PC-3 (cell line): ENCODE data around the gene ARL14EPL. TPM values are rescaled to one million over a fixed set of nuclear protein-coding genes. Genes with fewer than 3 reads are reported as not detected.

Source experiments
- ATAC-seq: fragments of 200-7000 bp; cut with Tn5 transposase; 2 replicates; pipeline ENCODE4 v1.9.1; 2020; ENCODE audit warnings: mild to moderate bottlenecking, moderate library complexity
- BruUV-seq: library from RNA; stranded (reverse); fragments of 400-500 nt; replicated peaks from 2 replicates; lab custom pipeline; 2021; lab: Mats Ljungman, UMichigan
- CTCF ChIA-PET: fragments of 300-600 bp; sonication (Branson Sonifier 250); formaldehyde crosslinking; loops from one replicate; lab custom pipeline; 2022; ENCODE audit warnings: antibody characterized with exemption; lab: Charles Lee
- POLR2A ChIA-PET: fragments of 300-600 bp; sonication (Branson Sonifier 250); formaldehyde crosslinking; loops from one replicate; lab custom pipeline; 2022; ENCODE audit warnings: antibody characterized with exemption; ENCODE audit not compliant: unreplicated experiment; lab: Charles Lee
- DNase-seq: peaks from one replicate; pipeline ENCODE4 v3.0.0-alpha.2; 2015
- H2AFZ ChIP-seq: fragments of 300-600 bp; sonication (generic); 2 replicates; pipeline ENCODE4 v1.6.0; 2016; ENCODE audit warnings: antibody characterized with exemption, low read length
- H3F3A ChIP-seq: fragments of 300-600 bp; sonication (generic); one replicate; pipeline ENCODE4 v1.6.0; 2017; ENCODE audit warnings: antibody characterized with exemption, low read length, control low read depth, mild to moderate bottlenecking; ENCODE audit not compliant: unreplicated experiment
- H3K27ac ChIP-seq: fragments of 300-600 bp; sonication (generic); 2 replicates; pipeline ENCODE4 v1.5.1; 2016; ENCODE audit warnings: mild to moderate bottlenecking, low read length
- H3K27me3 ChIP-seq: fragments of 300-600 bp; sonication (generic); 2 replicates; pipeline ENCODE4 v1.6.1; 2016; ENCODE audit warnings: low read length, mixed read lengths
- H3K36me3 ChIP-seq: fragments of 300-600 bp; sonication (generic); 2 replicates; pipeline ENCODE4 v1.6.1; 2016; ENCODE audit warnings: low read depth, mixed run types, low read length, mixed read lengths
- H3K4me1 ChIP-seq: fragments of 300-600 bp; sonication (generic); 2 replicates; pipeline ENCODE4 v1.5.1; 2016; ENCODE audit warnings: low read length; ENCODE audit not compliant: insufficient read depth
- H3K4me2 ChIP-seq: fragments of 300-600 bp; sonication (generic); 2 replicates; pipeline ENCODE4 v1.6.0; 2016; ENCODE audit warnings: low read length
- H3K4me3 ChIP-seq: fragments of 300-600 bp; sonication (generic); 2 replicates; pipeline ENCODE4 v1.5.1; 2016; ENCODE audit warnings: mild to moderate bottlenecking, low read length, mixed read lengths
- H3K79me2 ChIP-seq: fragments of 300-600 bp; sonication (generic); 2 replicates; pipeline ENCODE4 v1.6.1; 2017; ENCODE audit warnings: low read length, mixed read lengths
- H3K9ac ChIP-seq: fragments of 300-600 bp; sonication (generic); 2 replicates; pipeline ENCODE4 v1.6.0; 2016; ENCODE audit warnings: mild to moderate bottlenecking, low read length
- H3K9me2 ChIP-seq: fragments of 300-600 bp; sonication (generic); replicated peaks from 2 replicates; pipeline ENCODE4 v1.6.1; 2016; ENCODE audit warnings: mixed run types, low read length, mixed read lengths
- H3K9me3 ChIP-seq: fragments of 300-600 bp; sonication (generic); 2 replicates; pipeline ENCODE4 v1.6.1; 2016; ENCODE audit warnings: low read length, mixed read lengths
- H4K20me1 ChIP-seq: fragments of 300-600 bp; sonication (generic); 2 replicates; pipeline ENCODE4 v1.6.1; 2016; ENCODE audit warnings: low read length, mixed read lengths
- CTCF ChIP-seq: fragments of 300-600 bp; sonication (generic); conservative IDR thresholded peaks from 2 replicates; pipeline ENCODE4 v1.5.1; 2017; ENCODE audit warnings: antibody characterized with exemption, low read depth, mild to moderate bottlenecking, low read length
- EZH2 ChIP-seq: fragments of 300-600 bp; sonication (generic); IDR thresholded peaks from one replicate; pipeline ENCODE4 v1.6.1; 2017; ENCODE audit warnings: antibody characterized with exemption, mild to moderate bottlenecking, low read length; ENCODE audit not compliant: unreplicated experiment
- EZH2phosphoT487 ChIP-seq: fragments of 300-600 bp; sonication (generic); IDR thresholded peaks from 2 replicates; pipeline ENCODE4 v1.6.1; 2018; ENCODE audit warnings: mild to moderate bottlenecking, antibody characterized with exemption, low read length, borderline replicate concordance
- intact Hi-C: fragments of 100-400 bp; cut with micrococcal nuclease; formaldehyde crosslinking; loops from 2 replicates; pipeline ENCODE4 v1.9.0; 2023
- total RNA-seq: library from RNA; depleted of rRNA; stranded (reverse); fragments of >200 nt; gene quantifications from 2 replicates; pipeline ENCODE4 v1.2.3, GENCODE V29; 2014

ARL14EPL gene
- total RNA-seq, 1 experiment from 2014 or later: not detected

- Histone ChIP-seq H3K4me3 (no peak overlapping the region), H4K20me1 (no peaks in the 10 kb centered on the region), H3K4me1 (peaks cover 39% of the 10 kb centered on the region), H3K27ac (no peak overlapping the region), H3K79me2 (no peaks in the 10 kb centered on the region), H3K27me3 (no peaks in the 10 kb centered on the region), H3K9me2 (no peaks in the 10 kb centered on the region), H2AFZ (no peak overlapping the region), H3K9ac (no peak overlapping the region), H3K4me2 (no peak overlapping the region), H3K36me3 (no peaks in the 10 kb centered on the region), H3F3A (no peaks in the 10 kb centered on the region), H3K9me3 (no peaks in the 10 kb centered on the region)
- DNase-seq (no peak), ATAC-seq (no peak)
- ChIA-PET CTCF (no interaction called here), POLR2A (interaction anchor here (0.6 kb wide), 1 partner anchor 149 kb away, joined by 3 read pairs; no protein-coding TSS in a partner anchor)
- intact Hi-C loops: loop anchor here (1.0 to 2.0 kb wide), 3 partner anchors 35 to 190 kb away; no protein-coding TSS in a partner anchor
- no TSS peak for BruUV-seq
- TF ChIP-seq CTCF (no peak), EZH2 (no peak), EZH2phosphoT487 (no peak)
These were observed 719 bp downstream of the ARL14EPL start for GRCh38 chr5:116032991-116033390.

GRCh38 chr5:116035123-116035522, 2.9 kb downstream of the ARL14EPL start:
- no peaks in the 10 kb centered on the region for H3K9me3 ChIP-seq
- H4K20me1 ChIP-seq: no peaks in the 10 kb centered on the region
- H2AFZ ChIP-seq: peak overlapping the region; percentile 14; the same call in 1 of the 2 replicates
- H3K4me3 ChIP-seq: no peak overlapping the region
- H3K4me2 ChIP-seq: no peak overlapping the region
- CTCF ChIA-PET: interaction anchor here (0.7 kb wide), 1 partner anchor 147 kb away, joined by 3 read pairs; no protein-coding TSS in a partner anchor
- TF ChIP-seq CTCF (no peak), EZH2 (no peak), EZH2phosphoT487 (no peak)
- H3K36me3 ChIP-seq: no peaks in the 10 kb centered on the region
- H3F3A ChIP-seq: no peaks in the 10 kb centered on the region
- BruUV-seq: no TSS peak
- no peaks in the 10 kb centered on the region for H3K79me2 ChIP-seq
- peak; percentile 52 for DNase-seq
- no peaks in the 10 kb centered on the region for H3K9me2 ChIP-seq
- ATAC-seq: no peak
- no peak overlapping the region for H3K9ac ChIP-seq
- H3K27me3 ChIP-seq: no peaks in the 10 kb centered on the region
- peaks cover 40% of the 10 kb centered on the region for H3K4me1 ChIP-seq
- H3K27ac ChIP-seq: 0 out of 2 replicates have a peak overlapping the region, but pooled peaks have one; percentile 16
- POLR2A ChIA-PET: no interaction called here
- intact Hi-C loops: no loop called here

GRCh38 chr5:116037236-116037822, 5.1 kb downstream of the ARL14EPL start:
- no peak overlapping the region for H3K4me2 ChIP-seq
- ATAC-seq: peak; percentile 59
- no peaks in the 10 kb centered on the region for H3F3A ChIP-seq
- H3K9ac ChIP-seq: no peak overlapping the region
- ChIA-PET POLR2A (no interaction called here), CTCF (no interaction called here)
- no peak overlapping the region for H3K4me3 ChIP-seq
- peak; percentile 34; the same call in 1 of the 2 replicates for TF ChIP-seq CTCF
- TF ChIP-seq EZH2: no peak
- TF ChIP-seq EZH2phosphoT487: no peak
- no TSS peak for BruUV-seq
- no peaks in the 10 kb centered on the region for H4K20me1 ChIP-seq
- no peak overlapping the region for H2AFZ ChIP-seq
- no peak overlapping the region for H3K27ac ChIP-seq
- peak; percentile 42 for DNase-seq
- H3K9me2 ChIP-seq: no peaks in the 10 kb centered on the region
- H3K36me3 ChIP-seq: no peaks in the 10 kb centered on the region
- intact Hi-C loops: no loop called here
- H3K27me3 ChIP-seq: no peaks in the 10 kb centered on the region
- H3K4me1 ChIP-seq: peaks cover 28% of the 10 kb centered on the region
- no peaks in the 10 kb centered on the region for H3K79me2 ChIP-seq
- H3K9me3 ChIP-seq: no peaks in the 10 kb centered on the region
